ENCODE data around the gene KCNA5. TPM values are rescaled to one million over a fixed set of nuclear protein-coding genes. Genes with fewer than 3 reads are reported as not detected.

The KCNA5 gene
- total RNA-seq, 1 donor from 2014 or later, result 2.6 TPM

- Histone ChIP-seq H3K27me3 (ENCODE audit: low read depth) (no peaks in the 10 kb centered on the region), H3K4me1 (peaks cover 32% of the 10 kb centered on the region), H3K27ac (replicated peaks) (peak overlapping the region; percentile 38), H3K9me3 (replicated peaks) (no peaks in the 10 kb centered on the region), H3K36me3 (no peaks in the 10 kb centered on the region), H3K4me3 (no peak overlapping the region)
- DNase-seq, result no peak
- TF ChIP-seq CTCF (IDR thresholded peaks at IDR 0.05; ENCODE audit: borderline replicate concordance), result no peak
- intact Hi-C loops (cut with micrococcal nuclease), result no loop called here
Observed at GRCh38 chr12:5059358-5059757, 15.7 kb downstream of the KCNA5 start.

GRCh38 chr12:5060958-5061357, 17.3 kb downstream of the KCNA5 start:
- Histone ChIP-seq H3K4me1 (peaks cover 39% of the 10 kb centered on the region), H3K27me3 (ENCODE audit: low read depth) (no peaks in the 10 kb centered on the region), H3K36me3 (no peaks in the 10 kb centered on the region), H3K4me3 (no peak overlapping the region), H3K27ac (replicated peaks) (no peak overlapping the region), H3K9me3 (replicated peaks) (no peaks in the 10 kb centered on the region)
- no peak for DNase-seq
- intact Hi-C loops (cut with micrococcal nuclease), result no loop called here
- TF ChIP-seq CTCF (IDR thresholded peaks at IDR 0.05; ENCODE audit: borderline replicate concordance), result no peak

GRCh38 chr12:5063149-5063548, 19.5 kb downstream of the KCNA5 start:
- no peak for DNase-seq
- TF ChIP-seq CTCF (IDR thresholded peaks at IDR 0.05; ENCODE audit: borderline replicate concordance), result no peak
- Histone ChIP-seq H3K27me3 (ENCODE audit: low read depth) (no peaks in the 10 kb centered on the region), H3K9me3 (replicated peaks) (no peaks in the 10 kb centered on the region), H3K4me3 (no peak overlapping the region), H3K4me1 (peaks cover 39% of the 10 kb centered on the region), H3K36me3 (no peaks in the 10 kb centered on the region), H3K27ac (replicated peaks) (no peak overlapping the region)
- intact Hi-C loops (cut with micrococcal nuclease), result no loop called here

GRCh38 chr12:5064913-5065490, 21.3 kb downstream of the KCNA5 start:
- H3K27ac ChIP-seq (replicated peaks), result no peak overlapping the region
- no peaks in the 10 kb centered on the region for H3K27me3 ChIP-seq (ENCODE audit: low read depth)
- H3K4me1 ChIP-seq, result peaks cover 22% of the 10 kb centered on the region
- TF ChIP-seq CTCF (IDR thresholded peaks at IDR 0.05; ENCODE audit: borderline replicate concordance), result no peak
- DNase-seq, result no peak
- H3K9me3 ChIP-seq (replicated peaks), result no peaks in the 10 kb centered on the region
- no peak overlapping the region for H3K4me3 ChIP-seq
- intact Hi-C loops (cut with micrococcal nuclease), result no loop called here
- H3K36me3 ChIP-seq, result no peaks in the 10 kb centered on the region

- no peak for TF ChIP-seq CTCF (IDR thresholded peaks at IDR 0.05; ENCODE audit: borderline replicate concordance)
- intact Hi-C loops (cut with micrococcal nuclease), result no loop called here
- no peaks in the 10 kb centered on the region for H3K27me3 ChIP-seq (ENCODE audit: low read depth)
Observed at GRCh38 chr12:5066251-5066650, 22.6 kb downstream of the KCNA5 start.

More at GRCh38 chr12:5066251-5066650, 22.6 kb downstream of the KCNA5 start:
- H3K4me3 ChIP-seq, result no peak overlapping the region
- H3K4me1 ChIP-seq, result peaks cover 11% of the 10 kb centered on the region
- no peaks in the 10 kb centered on the region for H3K9me3 ChIP-seq (replicated peaks)
- DNase-seq, result no peak
- H3K27ac ChIP-seq (replicated peaks), result no peak overlapping the region
- H3K36me3 ChIP-seq, result no peaks in the 10 kb centered on the region
